DOHH2 (cell line): ENCODE results near the gene KCNIP4.

ENCODE experiments used
- H3F3A ChIP-seq: fragments of 200-600 bp; sonication (generic), shearing (Covaris generic); 2 replicates; pipeline ENCODE4 v1.6.0; 2016; ENCODE audit warnings: antibody characterized with exemption, mild to moderate bottlenecking; ENCODE audit not compliant: control insufficient read depth, insufficient read depth
- H3K27ac ChIP-seq: fragments of 200-600 bp; sonication (generic); 2 replicates; pipeline ENCODE4 v1.5.1; 2014; ENCODE audit warnings: low read depth, mild to moderate bottlenecking, low read length, moderate library complexity
- H3K27me3 ChIP-seq: fragments of 200-600 bp; sonication (generic); 2 replicates; pipeline ENCODE4 v1.6.1; 2014; ENCODE audit warnings: mild to moderate bottlenecking, low read length, mixed read lengths; ENCODE audit not compliant: control insufficient read depth
- H3K36me3 ChIP-seq: fragments of 200-600 bp; sonication (generic); 2 replicates; pipeline ENCODE4 v1.6.1; 2014; ENCODE audit warnings: mild to moderate bottlenecking, low read length, moderate library complexity, mixed read lengths; ENCODE audit not compliant: control insufficient read depth
- H3K4me1 ChIP-seq: fragments of 200-600 bp; sonication (generic); 2 replicates; pipeline ENCODE4 v1.6.1; 2014; ENCODE audit warnings: mild to moderate bottlenecking, low read length, mixed read lengths; ENCODE audit not compliant: control insufficient read depth
- H3K4me2 ChIP-seq: fragments of 200-600 bp; sonication (generic); 2 replicates; pipeline ENCODE4 v1.6.0; 2014; ENCODE audit warnings: mild to moderate bottlenecking, low read length, moderate library complexity
- H3K4me3 ChIP-seq: fragments of 200-600 bp; sonication (generic); 2 replicates; pipeline ENCODE4 v1.5.1; 2014; ENCODE audit warnings: mild to moderate bottlenecking, low read length, mixed read lengths
- H3K79me2 ChIP-seq: fragments of 200-600 bp; sonication (generic); 2 replicates; pipeline ENCODE4 v1.6.1; 2014; ENCODE audit warnings: mild to moderate bottlenecking, low read length, mixed read lengths; ENCODE audit not compliant: control insufficient read depth
- H3K9me2 ChIP-seq: fragments of 200-600 bp; sonication (generic); replicated peaks from 2 replicates; pipeline ENCODE4 v1.6.1; 2014; ENCODE audit warnings: mild to moderate bottlenecking, low read length, mixed read lengths; ENCODE audit not compliant: control insufficient read depth
- H3K9me3 ChIP-seq: fragments of 200-600 bp; sonication (generic); 2 replicates; pipeline ENCODE4 v1.6.1; 2014; ENCODE audit warnings: antibody characterized with exemption, low read length, mixed read lengths; ENCODE audit not compliant: control insufficient read depth, insufficient read depth
- H4K20me1 ChIP-seq: fragments of 200-600 bp; sonication (generic); 2 replicates; pipeline ENCODE4 v1.6.0; 2014; ENCODE audit warnings: low read depth, mild to moderate bottlenecking, antibody characterized with exemption, low read length, moderate library complexity; ENCODE audit not compliant: control insufficient read depth, insufficient read depth
- CTCF ChIP-seq: fragments of 200-600 bp; sonication (generic); IDR thresholded peaks from one replicate; pipeline ENCODE4 v1.5.1; 2014; ENCODE audit warnings: antibody characterized with exemption, mild to moderate bottlenecking, low read depth, low read length; ENCODE audit not compliant: poor library complexity, severe bottlenecking
- EZH2phosphoT487 ChIP-seq: fragments of 200-600 bp; sonication (generic); IDR thresholded peaks from 2 replicates; pipeline ENCODE4 v1.6.1; 2017; ENCODE audit warnings: borderline replicate concordance, mild to moderate bottlenecking, antibody characterized with exemption, low read length, moderate library complexity, mixed read lengths

Gene KCNIP4

GRCh38 chr4:20832826-20833225, 1115.7 kb downstream of the KCNIP4 start:
- no peak overlapping the region for H3K4me2 ChIP-seq
- TF ChIP-seq EZH2phosphoT487 (no peak), CTCF (no peak)

DNA sequence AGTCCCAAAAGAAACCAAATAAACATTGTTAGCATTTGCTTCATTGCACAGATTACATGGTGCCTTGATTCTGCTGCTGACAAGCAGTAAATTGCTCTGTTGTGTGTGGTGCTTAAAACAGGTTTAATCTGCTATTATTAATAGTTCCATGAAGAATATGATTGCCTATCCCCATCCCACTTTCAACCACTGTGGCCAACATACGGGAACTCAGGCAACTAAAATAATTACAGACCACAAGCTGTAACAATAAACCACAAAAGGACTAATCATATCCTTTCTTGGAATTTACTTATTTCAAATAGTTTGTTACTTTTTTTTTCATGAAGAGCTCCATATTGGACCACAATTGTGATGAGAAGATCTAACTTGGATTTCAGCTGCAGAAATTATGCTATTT, 1116.8 kb downstream of the KCNIP4 start:
- no peak overlapping the region for H3K4me3 ChIP-seq
- no peak overlapping the region for H3K4me2 ChIP-seq

More at GRCh38 chr4:20832826-20833225, 1115.7 kb downstream of the KCNIP4 start:
- no peaks in the 10 kb centered on the region for H3F3A ChIP-seq
- no peaks in the 10 kb centered on the region for H3K79me2 ChIP-seq
- H3K27ac ChIP-seq, result no peak overlapping the region
- H3K27me3 ChIP-seq, result no peaks in the 10 kb centered on the region
- H3K36me3 ChIP-seq, result no peaks in the 10 kb centered on the region
- H3K4me3 ChIP-seq, result no peak overlapping the region
- H3K9me3 ChIP-seq, result no peaks in the 10 kb centered on the region
- no peaks in the 10 kb centered on the region for H3K4me1 ChIP-seq
- no peaks in the 10 kb centered on the region for H3K9me2 ChIP-seq
- H4K20me1 ChIP-seq, result no peaks in the 10 kb centered on the region

GRCh38 chr4:20829617-20830357, 1118.8 kb downstream of the KCNIP4 start:
- H4K20me1 ChIP-seq, result no peaks in the 10 kb centered on the region
- no peaks in the 10 kb centered on the region for H3K4me1 ChIP-seq
- no peaks in the 10 kb centered on the region for H3K36me3 ChIP-seq
- H3K9me3 ChIP-seq, result no peaks in the 10 kb centered on the region
- H3K4me3 ChIP-seq, result no peak overlapping the region
- no peak overlapping the region for H3K4me2 ChIP-seq
- no peaks in the 10 kb centered on the region for H3K79me2 ChIP-seq
- H3K9me2 ChIP-seq, result no peaks in the 10 kb centered on the region
- no peak for TF ChIP-seq CTCF
- no peak for TF ChIP-seq EZH2phosphoT487
- H3K27ac ChIP-seq, result no peak overlapping the region
- no peaks in the 10 kb centered on the region for H3F3A ChIP-seq
- H3K27me3 ChIP-seq, result no peaks in the 10 kb centered on the region

More for the DNA sequence above, 1116.8 kb downstream of the KCNIP4 start:
- TF ChIP-seq CTCF, result no peak
- no peak for TF ChIP-seq EZH2phosphoT487
- Histone ChIP-seq H4K20me1 (no peaks in the 10 kb centered on the region), H3K4me1 (no peaks in the 10 kb centered on the region), H3K79me2 (no peaks in the 10 kb centered on the region), H3K9me2 (no peaks in the 10 kb centered on the region), H3K27ac (no peak overlapping the region), H3K27me3 (no peaks in the 10 kb centered on the region), H3F3A (no peaks in the 10 kb centered on the region), H3K9me3 (no peaks in the 10 kb centered on the region), H3K36me3 (no peaks in the 10 kb centered on the region)
